Peyer's patch (tissue), 4 donors: ENCODE measurements around the gene P2RX6. TPM values are rescaled to one million over a fixed set of nuclear protein-coding genes. Genes with fewer than 3 reads are reported as not detected.
"Not testable (repeated sequence)": the region's sequence is repeated elsewhere in the genome, so short reads cannot be mapped to it uniquely, and the experiment has no call there.

ENCODE experiments used
- DNase-seq, 3 donors: peaks; one replicate each; pipeline ENCODE4 v3.0.0-alpha.2; 2017 to 2019
- H3K27ac ChIP-seq, 4 donors: fragments of 200-600 bp; sonication (generic); one replicate each; pipeline ENCODE4 v1.5.1; 2016 to 2019
- H3K27me3 ChIP-seq, 2 donors: fragments of 200-600 bp; sonication (generic); one replicate each; pipeline ENCODE4 v1.5.1; 2019
- H3K36me3 ChIP-seq, 3 donors: fragments of 200-600 bp; sonication (generic); one replicate each; pipeline ENCODE4 v1.5.1; 2016 to 2019
- H3K4me1 ChIP-seq, 4 donors: fragments of 200-600 bp; sonication (generic); one replicate each; pipeline ENCODE4 v1.5.1; 2016 to 2019
- H3K4me3 ChIP-seq, 4 donors: fragments of 200-600 bp; sonication (generic); 1 replicate in 3 of 4; 2 replicates in 1 of 4; pipeline ENCODE4 v1.5.1; 2016 to 2019; ENCODE audit warnings: mild to moderate bottlenecking in 1 of 4
- H3K9me3 ChIP-seq, 4 donors: fragments of 200-600 bp; sonication (generic); one replicate each; pipeline ENCODE4 v1.5.1; 2016 to 2019; ENCODE audit warnings: mild to moderate bottlenecking in 1 of 4
- POLR2A ChIP-seq, 2 donors: fragments of 450-650 bp; IDR thresholded peaks; one replicate each; pipeline ENCODE4 v1.5.1; 2017; ENCODE audit warnings: antibody characterized with exemption in 2 of 2, mild to moderate bottlenecking in 2 of 2, moderate library complexity in 2 of 2
- total RNA-seq, 4 donors: library from RNA; depleted of rRNA; stranded (reverse); fragments of >200 nt; gene quantifications; one replicate each; pipeline ENCODE4 v1.1.0, GENCODE V29; 2016
- TF ChIP-seq, protein P1 (sequence below), 6 experiments: fragments of 450-650 bp in 4 of 6; fragments of 200-600 bp in 2 of 6; sonication (generic) in 1 of 6; IDR thresholded peaks; one replicate each; pipeline ENCODE4 v1.5.1; 2017 to 2019; ENCODE audit warnings: antibody characterized with exemption in 6 of 6, mild to moderate bottlenecking in 3 of 6, moderate library complexity in 1 of 6

Gene P2RX6
- total RNA-seq, 4 donors from 2014 or later = 1.7 to 2.0 TPM; not detected in 2

DNA sequence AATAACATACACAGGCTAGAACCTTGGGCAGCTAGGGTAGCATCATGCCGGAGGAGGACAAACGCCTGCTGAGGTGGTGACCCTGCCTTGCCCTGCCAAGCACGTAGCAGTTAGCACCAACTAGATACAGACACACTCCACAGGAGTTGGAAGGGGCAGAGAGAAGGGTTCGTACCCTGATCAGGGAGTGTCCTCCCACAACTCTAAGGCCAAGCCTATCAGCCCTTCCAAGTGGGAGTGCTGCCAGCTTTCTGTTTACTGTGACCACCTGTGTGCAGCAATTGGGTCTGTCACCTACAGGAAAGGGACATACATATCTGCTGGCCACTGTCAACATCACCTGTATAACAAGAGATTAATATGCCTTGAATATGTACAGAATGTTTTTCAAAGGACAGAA is 11.2 kb upstream of the P2RX6 start:
- peak overlapping the region in 1 of 4 donors; percentile 97 for H3K27ac ChIP-seq
- no peak for DNase-seq
- peaks cover 0 to 32% (median 23%) of the 10 kb centered on the region in 4 donors for H3K4me1 ChIP-seq
- H3K9me3 ChIP-seq = no peaks in the 10 kb centered on the region
- no peaks in the 10 kb centered on the region for H3K27me3 ChIP-seq
- no peak overlapping the region for H3K4me3 ChIP-seq
- peaks cover 0 to 14% (median 0%) of the 10 kb centered on the region in 3 donors for H3K36me3 ChIP-seq
- no peak for TF ChIP-seq POLR2A (IDR thresholded peaks at IDR 0.05)
- TF ChIP-seq, protein P1, sequence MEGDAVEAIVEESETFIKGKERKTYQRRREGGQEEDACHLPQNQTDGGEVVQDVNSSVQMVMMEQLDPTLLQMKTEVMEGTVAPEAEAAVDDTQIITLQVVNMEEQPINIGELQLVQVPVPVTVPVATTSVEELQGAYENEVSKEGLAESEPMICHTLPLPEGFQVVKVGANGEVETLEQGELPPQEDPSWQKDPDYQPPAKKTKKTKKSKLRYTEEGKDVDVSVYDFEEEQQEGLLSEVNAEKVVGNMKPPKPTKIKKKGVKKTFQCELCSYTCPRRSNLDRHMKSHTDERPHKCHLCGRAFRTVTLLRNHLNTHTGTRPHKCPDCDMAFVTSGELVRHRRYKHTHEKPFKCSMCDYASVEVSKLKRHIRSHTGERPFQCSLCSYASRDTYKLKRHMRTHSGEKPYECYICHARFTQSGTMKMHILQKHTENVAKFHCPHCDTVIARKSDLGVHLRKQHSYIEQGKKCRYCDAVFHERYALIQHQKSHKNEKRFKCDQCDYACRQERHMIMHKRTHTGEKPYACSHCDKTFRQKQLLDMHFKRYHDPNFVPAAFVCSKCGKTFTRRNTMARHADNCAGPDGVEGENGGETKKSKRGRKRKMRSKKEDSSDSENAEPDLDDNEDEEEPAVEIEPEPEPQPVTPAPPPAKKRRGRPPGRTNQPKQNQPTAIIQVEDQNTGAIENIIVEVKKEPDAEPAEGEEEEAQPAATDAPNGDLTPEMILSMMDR (IDR thresholded peaks at IDR 0.05) = no peak

DNA sequence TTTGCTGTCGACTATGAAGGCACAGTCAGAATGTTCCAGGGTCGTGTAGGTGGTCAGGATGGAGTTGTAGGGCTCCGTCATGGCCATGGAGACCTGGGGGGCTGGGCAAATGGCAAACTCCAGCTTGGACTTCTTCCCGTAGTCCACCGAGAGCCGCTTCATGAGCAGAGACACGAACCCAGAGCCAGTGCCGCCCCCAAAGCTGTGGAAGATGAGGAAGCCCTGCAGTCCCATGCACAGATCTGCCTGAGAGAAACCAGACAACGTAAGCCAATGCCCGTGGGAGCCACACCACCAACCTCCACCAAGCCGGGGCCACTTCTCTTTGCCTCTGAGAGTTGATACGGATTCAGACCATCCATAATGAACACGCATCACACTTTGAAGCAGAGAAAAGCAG is 5.8 kb upstream of the P2RX6 start:
- H3K9me3 ChIP-seq, H3K27me3 ChIP-seq, DNase-seq, H3K36me3 ChIP-seq, H3K27ac ChIP-seq, H3K4me3 ChIP-seq, H3K4me1 ChIP-seq: not testable (repeated sequence)

DNA sequence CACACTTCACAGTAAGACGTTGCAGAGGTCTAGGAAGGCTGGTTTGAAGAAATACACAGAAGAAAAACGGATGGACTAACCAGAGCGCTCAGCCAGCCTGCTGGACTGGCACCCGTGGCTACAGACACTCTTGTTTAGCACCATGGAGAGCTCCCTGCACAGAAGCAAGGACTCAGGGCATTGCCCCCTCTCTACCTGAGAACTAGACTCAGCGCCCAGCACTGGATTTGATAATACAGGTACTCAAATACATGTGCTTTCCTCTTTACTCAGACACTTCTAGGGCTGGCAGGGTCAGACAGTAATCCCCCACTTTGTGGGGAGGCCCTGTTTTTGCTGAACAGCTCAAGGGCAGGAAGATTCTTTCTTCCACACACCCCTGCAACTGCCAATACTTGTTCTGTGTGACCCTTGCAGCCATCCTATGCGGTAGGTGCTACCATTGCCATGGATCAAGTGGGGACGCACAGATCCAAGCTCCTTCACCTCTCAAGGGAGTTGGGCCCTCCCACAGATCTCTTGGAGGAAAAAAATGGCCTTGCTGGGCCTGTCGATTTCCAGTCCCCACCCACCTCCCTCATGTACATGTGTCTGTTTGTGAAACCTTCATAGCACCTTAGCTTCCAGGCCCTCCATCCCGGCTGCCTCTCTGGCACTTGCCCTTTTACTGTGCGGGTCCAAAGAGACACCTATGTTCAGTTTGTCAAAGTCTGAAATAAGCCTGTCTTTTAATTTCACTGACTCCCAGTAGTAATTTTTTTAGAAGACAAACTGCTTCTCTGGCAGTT is 5.1 kb upstream of the P2RX6 start:
- DNase-seq = no peak
- TF ChIP-seq, protein P1 (IDR thresholded peaks at IDR 0.05) = no peak
- TF ChIP-seq POLR2A (IDR thresholded peaks at IDR 0.05) = no peak
- H3K27me3 ChIP-seq = no peaks in the 10 kb centered on the region

DNA sequence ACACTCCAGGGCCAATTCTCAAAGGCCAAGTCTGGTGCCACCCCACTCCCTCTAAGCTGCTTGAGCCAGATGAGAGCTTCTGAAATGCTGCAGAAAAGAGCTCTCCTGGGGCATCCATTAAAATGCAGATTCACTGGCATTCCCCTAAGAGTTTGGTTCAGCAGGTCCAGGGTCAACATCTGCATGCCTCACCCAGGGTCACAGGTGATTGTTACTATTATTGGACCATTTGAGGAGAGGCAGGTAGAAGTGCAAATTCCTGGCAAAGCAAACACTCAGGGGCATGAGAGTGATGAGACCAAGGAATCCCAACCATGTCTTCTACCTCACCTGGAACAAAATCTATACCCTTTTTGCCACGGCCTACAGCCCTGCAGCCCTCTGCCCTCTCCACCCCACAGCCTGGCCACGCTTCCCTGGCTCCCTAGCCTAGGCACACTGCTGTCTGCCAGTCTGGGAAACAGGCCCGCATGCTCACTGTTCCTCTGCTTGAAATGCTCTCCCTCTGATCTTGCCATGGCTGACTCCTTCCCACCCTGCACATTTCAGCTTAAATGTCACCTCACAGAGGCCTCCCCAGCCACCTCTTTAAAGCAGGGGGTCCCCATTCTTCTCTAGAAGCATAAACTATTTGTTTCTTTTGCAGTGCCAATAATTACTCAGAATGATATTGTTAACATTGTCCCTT is 4.4 kb upstream of the P2RX6 start:
- Histone ChIP-seq H3K36me3 (no peaks in the 10 kb centered on the region), H3K27me3 (no peaks in the 10 kb centered on the region)

More for the DNA sequence above, 5.1 kb upstream of the P2RX6 start:
- peaks cover 4 to 13% (median 6%) of the 10 kb centered on the region in 4 donors for H3K4me1 ChIP-seq
- no peak overlapping the region for H3K27ac ChIP-seq
- H3K4me3 ChIP-seq = no peak overlapping the region
- H3K9me3 ChIP-seq = no peaks in the 10 kb centered on the region
- no peaks in the 10 kb centered on the region for H3K36me3 ChIP-seq

DNA sequence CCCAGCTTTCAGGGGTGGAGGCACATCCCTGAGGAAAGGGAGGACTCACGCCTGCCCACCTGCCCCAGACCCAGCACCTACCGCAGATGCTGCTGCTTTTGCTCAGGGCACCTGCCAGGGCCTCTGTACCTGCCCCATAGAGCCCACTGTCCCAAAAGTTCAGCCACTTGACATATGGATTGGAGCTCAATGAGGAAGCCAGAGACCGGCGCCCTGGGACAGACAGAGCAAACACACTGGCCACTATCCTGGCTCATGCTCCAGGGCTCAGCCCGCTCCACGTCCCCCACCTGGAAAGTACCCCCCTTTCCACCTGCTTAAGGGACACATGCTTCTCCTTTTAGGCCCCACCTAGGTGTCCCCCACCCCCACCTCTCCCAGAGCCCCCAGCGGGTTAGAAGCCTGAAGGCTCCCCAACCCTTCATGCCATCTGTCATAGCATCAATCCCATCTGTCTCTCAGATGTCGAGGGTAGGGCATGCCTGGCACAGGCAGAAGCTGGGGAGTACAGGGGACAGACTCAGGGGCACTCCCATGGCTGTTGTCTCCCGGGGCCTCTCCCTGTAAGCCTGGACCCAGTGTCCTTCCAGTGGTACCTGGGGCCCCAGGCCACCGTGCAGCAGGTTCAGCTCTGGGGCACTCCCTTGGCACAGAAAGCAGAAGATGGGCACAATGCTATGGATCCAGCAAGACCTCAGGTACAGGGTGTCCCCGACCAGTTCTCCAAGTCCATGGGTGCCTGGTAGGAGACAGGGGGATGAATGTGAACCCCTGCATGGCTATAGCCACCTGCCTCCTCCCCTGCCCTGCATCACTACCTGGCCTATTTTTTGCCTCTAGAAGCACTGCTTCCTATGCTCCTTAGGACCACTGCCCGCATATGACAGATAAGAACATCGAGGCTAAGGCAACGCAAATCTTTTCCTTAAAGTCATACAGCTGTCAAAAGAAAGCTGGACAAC is 2.2 kb upstream of the P2RX6 start:
- H3K4me1 ChIP-seq = peaks cover 7 to 25% (median 13%) of the 10 kb centered on the region in 4 donors
- TF ChIP-seq, protein P1 (IDR thresholded peaks at IDR 0.05) = no peak
- no peak for TF ChIP-seq POLR2A (IDR thresholded peaks at IDR 0.05)
- no peaks in the 10 kb centered on the region for H3K27me3 ChIP-seq
- no peak overlapping the region for H3K27ac ChIP-seq
- peak in 1 of 3 donors; percentile 48 for DNase-seq
- H3K4me3 ChIP-seq = no peak overlapping the region
- no peaks in the 10 kb centered on the region for H3K9me3 ChIP-seq
- no peaks in the 10 kb centered on the region for H3K36me3 ChIP-seq

More for the DNA sequence above, 4.4 kb upstream of the P2RX6 start:
- no peak for TF ChIP-seq POLR2A (IDR thresholded peaks at IDR 0.05)
- TF ChIP-seq, protein P1 (IDR thresholded peaks at IDR 0.05) = no peak
- DNase-seq = no peak
- Histone ChIP-seq H3K4me1 (peaks cover 7 to 21% (median 13%) of the 10 kb centered on the region in 4 donors), H3K4me3 (no peak overlapping the region), H3K9me3 (no peaks in the 10 kb centered on the region), H3K27ac (no peak overlapping the region)
